H1 (cell line): ENCODE data around the gene KRT1. TPM values are rescaled to one million over a fixed set of nuclear protein-coding genes. Genes with fewer than 3 reads are reported as not detected.

Source experiments
- CHD1 ChIP-seq: IDR thresholded peaks from 2 replicates; pipeline ENCODE4 v1.6.1; 2012; ENCODE audit warnings: low read depth, low read length, improper control_type of control experiment
- CHD7 ChIP-seq: fragments of 300-600 bp; sonication (generic); IDR thresholded peaks from 2 replicates; pipeline ENCODE4 v1.7.1; 2012; ENCODE audit warnings: low read length, moderate library complexity, mild to moderate bottlenecking, inconsistent platforms; ENCODE audit not compliant: insufficient replicate concordance
- HDAC2 ChIP-seq, 2 experiments: fragments of 300-600 bp in 1 of 2; sonication (generic) in 1 of 2; IDR thresholded peaks; 2 replicates each; pipeline ENCODE4 v1.6.1; 2011 to 2012; ENCODE audit warnings: low read depth in 2 of 2, low read length in 2 of 2, mild to moderate bottlenecking in 2 of 2, moderate library complexity in 2 of 2, borderline replicate concordance in 1 of 2, inconsistent platforms in 1 of 2
- JUN ChIP-seq: IDR thresholded peaks from 2 replicates; pipeline ENCODE4 v1.6.1; 2011; ENCODE audit warnings: low read depth, mild to moderate bottlenecking, improper control_type of control experiment, low read length
- KDM5A ChIP-seq: fragments of 200-600 bp; IDR thresholded peaks from 2 replicates; pipeline ENCODE4 v1.7.1; 2012; ENCODE audit warnings: mild to moderate bottlenecking, low read length, inconsistent platforms, mixed read lengths
- POLR2A ChIP-seq, 2 experiments: IDR thresholded peaks; 1 replicate in 1 of 2; 2 replicates in 1 of 2; pipeline ENCODE4 v1.6.1; 2011; ENCODE audit warnings: low read depth in 2 of 2, low read length in 2 of 2, mild to moderate bottlenecking in 2 of 2; ENCODE audit errors: control extremely low read depth in 1 of 2
- POU5F1 ChIP-seq: IDR thresholded peaks from 2 replicates; pipeline ENCODE4 v1.6.1; 2011; ENCODE audit warnings: low read depth, mild to moderate bottlenecking, low read length, moderate library complexity
- RBBP5 ChIP-seq: IDR thresholded peaks from 2 replicates; pipeline ENCODE4 v1.7.1; 2012; ENCODE audit warnings: low read depth, mild to moderate bottlenecking, inconsistent platforms, low read length, moderate library complexity, borderline replicate concordance
- SIRT6 ChIP-seq: IDR thresholded peaks from one replicate; pipeline ENCODE4 v1.7.1; 2012; ENCODE audit warnings: low read length, inconsistent platforms
- TCF12 ChIP-seq: IDR thresholded peaks from 2 replicates; pipeline ENCODE4 v1.6.1; 2011; ENCODE audit warnings: low read depth, mild to moderate bottlenecking, low read length
- YY1 ChIP-seq: IDR thresholded peaks from 2 replicates; pipeline ENCODE4 v1.6.1; 2011; ENCODE audit warnings: low read depth, mild to moderate bottlenecking, low read length
- polyA plus RNA-seq, 7 experiments: library from polyadenylated mRNA; depleted of rRNA in 3 of 7; stranded (reverse) in 5 of 7; unstranded in 2 of 7; fragments of >200 nt in 5 of 7; fragments of 200-250 nt in 2 of 7; gene quantifications; 1 replicate in 5 of 7; 2 replicates in 1 of 7; 4 replicates in 1 of 7; pipeline versions ENCODE4 v1.2.1 to v1.2.3, GENCODE V29; 2011 to 2013; ENCODE audit warnings: missing spikeins in 2 of 7, mixed read lengths in 2 of 7
- total RNA-seq: library from RNA; stranded (reverse); fragmentation: NEBNext Ultra II Directional; extraction: Animal tissue kit (Norgen Biotek cat#: 25700); gene quantifications from 2 replicates; pipeline ENCODE4 v1.2.1, GENCODE V29; 2021
- TF ChIP-seq, protein P1 (sequence below): IDR thresholded peaks from 2 replicates; pipeline ENCODE4 v1.6.1; 2011; ENCODE audit warnings: low read depth, mild to moderate bottlenecking, low read length; ENCODE audit not compliant: insufficient read depth

The KRT1 gene
- total and polyA plus RNA-seq, 2 of the 8 experiments (the other 6 are each of a cell fraction or from before 2014, with no cell fraction given) = not detected

DNA sequence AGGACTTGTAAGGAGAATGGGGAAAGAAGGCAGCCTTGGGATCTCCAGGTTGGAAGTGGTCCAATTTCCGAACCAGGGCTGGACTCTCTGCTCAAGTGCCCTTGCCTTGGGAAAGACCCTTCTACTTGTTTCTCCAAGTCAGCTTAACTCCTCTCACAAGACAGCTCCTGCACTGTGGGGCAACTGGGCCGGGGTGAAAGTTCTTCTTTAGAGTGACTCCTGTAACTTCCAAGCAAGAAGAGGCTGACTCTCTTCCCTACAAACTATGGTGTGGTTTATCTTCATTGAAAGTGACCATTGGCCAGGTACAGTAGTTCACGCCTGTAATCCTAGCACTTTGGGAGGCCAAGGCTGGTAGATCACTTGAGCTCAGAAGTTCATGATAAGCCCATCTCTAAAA is 13.7 kb downstream of the KRT1 start (continued):
- TF ChIP-seq CHD7 (no peak), KDM5A (no peak), SIRT6 (no peak), POLR2A (IDR thresholded peaks at IDR 0.05; ENCODE audit: control extremely low read depth in 1 of 2, low read depth in 2 of 2, low read length in 2 of 2) (no peak), RBBP5 (no peak), JUN (no peak), CHD1 (no peak), POU5F1 (no peak), HDAC2 (IDR thresholded peaks at IDR 0.05; ENCODE audit: borderline replicate concordance in 1 of 2, low read depth in 2 of 2, low read length in 2 of 2) (no peak), YY1 (no peak), TCF12 (no peak)
- TF ChIP-seq, protein P1, sequence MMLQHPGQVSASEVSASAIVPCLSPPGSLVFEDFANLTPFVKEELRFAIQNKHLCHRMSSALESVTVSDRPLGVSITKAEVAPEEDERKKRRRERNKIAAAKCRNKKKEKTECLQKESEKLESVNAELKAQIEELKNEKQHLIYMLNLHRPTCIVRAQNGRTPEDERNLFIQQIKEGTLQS = no peak
